ENCODE measurements around the gene SLC44A2.

GRCh38 chr19:10651851-10652250 lies 26.5 kb downstream of the SLC44A2 start:
- TF ChIP-seq CTCF (conservative IDR thresholded peaks at IDR 0.05; ENCODE audit: low read depth in 2 of 2) (no peak), ZNF331 (CRISPR knock-in tag; IDR thresholded peaks at IDR 0.05; ENCODE audit: low read depth) (no peak), EZH2phosphoT487 (IDR thresholded peaks at IDR 0.05; ENCODE audit: unreplicated experiment) (no peak), POLR2AphosphoS5 (IDR thresholded peaks at IDR 0.05; ENCODE audit: low read depth) (no peak), ETS1 (IDR thresholded peaks at IDR 0.05) (no peak), REST (IDR thresholded peaks at IDR 0.05; ENCODE audit: unreplicated experiment) (no peak), EZH2 (IDR thresholded peaks at IDR 0.05; ENCODE audit: low read depth, unreplicated experiment) (no peak), CREB1 (CRISPR knock-in tag; IDR thresholded peaks at IDR 0.05; ENCODE audit: low read depth) (no peak), ZNF462 (CRISPR knock-in tag; IDR thresholded peaks at IDR 0.05) (no peak), JUNB (IDR thresholded peaks at IDR 0.05; ENCODE audit: unreplicated experiment) (no peak), ZNF114 (CRISPR knock-in tag; IDR thresholded peaks at IDR 0.05) (no peak), STAT1 (IDR thresholded peaks at IDR 0.05; ENCODE audit: unreplicated experiment) (no peak)
